ENCODE measurements around the gene CC2D2A. TPM values are rescaled to one million over a fixed set of nuclear protein-coding genes. Genes with fewer than 3 reads are reported as not detected.

Gene CC2D2A
- total and polyA plus RNA-seq, 8 donors: 22.8 to 56.3 (median 48.5) TPM

GRCh38 chr4:15542760-15543159 lies 73.1 kb downstream of the CC2D2A start:
- Histone ChIP-seq H3K27me3 (no peaks in the 10 kb centered on the region), H3K36me3 (peaks cover 0 to 33% of the 10 kb centered on the region in 2 donors), H3K4me1 (peaks cover 0 to 6% of the 10 kb centered on the region in 2 donors), H3K9me3 (no peaks in the 10 kb centered on the region), H3K4me3 (no peak overlapping the region), H3K27ac (no peak overlapping the region)
- intact Hi-C loops (cut with DNase I): no loop called here
- no peak for TF ChIP-seq CTCF (IDR thresholded peaks at IDR 0.05)
- DNase-seq (no peak), ATAC-seq (no peak)

- DNase-seq (no peak), ATAC-seq (no peak)
- TF ChIP-seq CTCF (IDR thresholded peaks at IDR 0.05): no peak
- Histone ChIP-seq H3K4me3 (no peak overlapping the region), H3K9me3 (no peaks in the 10 kb centered on the region), H3K27ac (no peak overlapping the region), H3K4me1 (peaks cover 0 to 6% of the 10 kb centered on the region in 2 donors), H3K36me3 (peaks cover 0 to 24% of the 10 kb centered on the region in 2 donors), H3K27me3 (no peaks in the 10 kb centered on the region)
- intact Hi-C loops (cut with DNase I): no loop called here
Measured at GRCh38 chr4:15543537-15544247, 74.0 kb downstream of the CC2D2A start.

GRCh38 chr4:15544248-15544729 lies 74.6 kb downstream of the CC2D2A start:
- Histone ChIP-seq H3K4me1 (peaks cover 0 to 6% of the 10 kb centered on the region in 2 donors), H3K36me3 (peaks cover 0 to 23% of the 10 kb centered on the region in 2 donors), H3K27me3 (no peaks in the 10 kb centered on the region), H3K9me3 (no peaks in the 10 kb centered on the region), H3K27ac (no peak overlapping the region), H3K4me3 (no peak overlapping the region)
- ATAC-seq (no peak), DNase-seq (no peak)
- intact Hi-C loops (cut with DNase I): no loop called here
- no peak for TF ChIP-seq CTCF (IDR thresholded peaks at IDR 0.05)

- Histone ChIP-seq H3K4me3 (no peak overlapping the region), H3K27ac (no peak overlapping the region), H3K27me3 (no peaks in the 10 kb centered on the region), H3K9me3 (no peaks in the 10 kb centered on the region), H3K36me3 (peaks cover 0 to 23% of the 10 kb centered on the region in 2 donors), H3K4me1 (peaks cover 0 to 6% of the 10 kb centered on the region in 2 donors)
- DNase-seq: no peak
- intact Hi-C loops (cut with DNase I): no loop called here
- TF ChIP-seq CTCF (IDR thresholded peaks at IDR 0.05): no peak
- ATAC-seq: no peak
Measured at GRCh38 chr4:15545371-15545770, 75.7 kb downstream of the CC2D2A start.

GRCh38 chr4:15547392-15547791 lies 77.7 kb downstream of the CC2D2A start:
- intact Hi-C loops (cut with DNase I): no loop called here
- ATAC-seq: peak; percentile 48
- no peak for DNase-seq
- no peaks in the 10 kb centered on the region for H3K27me3 ChIP-seq
- peaks cover 0 to 18% of the 10 kb centered on the region in 2 donors for H3K36me3 ChIP-seq
- no peak overlapping the region for H3K4me3 ChIP-seq
- no peak for TF ChIP-seq CTCF (IDR thresholded peaks at IDR 0.05)
- H3K4me1 ChIP-seq: peaks cover 0 to 6% of the 10 kb centered on the region in 2 donors
- peak overlapping the region in 1 of 2 donors; percentile 16 for H3K27ac ChIP-seq
- H3K9me3 ChIP-seq: no peaks in the 10 kb centered on the region
